Hepatocyte (in vitro differentiated cells): Measurements from ENCODE around the gene MCAT.
"Not testable (repeated sequence)": the region's sequence is repeated elsewhere in the genome, so short reads cannot be mapped to it uniquely, and the experiment has no call there.

Experiments
- EZH2 ChIP-seq: fragments of 200-600 bp; sonication (generic); IDR thresholded peaks from 2 replicates; pipeline ENCODE4 v1.6.1; 2016; ENCODE audit warnings: antibody characterized with exemption, mild to moderate bottlenecking, borderline replicate concordance
- EZH2phosphoT487 ChIP-seq: fragments of 200-600 bp; sonication (generic); IDR thresholded peaks from one replicate; pipeline ENCODE4 v1.6.1; 2018; ENCODE audit warnings: antibody characterized with exemption, mild to moderate bottlenecking, low read depth, moderate library complexity; ENCODE audit not compliant: unreplicated experiment, severe bottlenecking
- TF ChIP-seq, protein P1 (sequence below): fragments of 200-600 bp; sonication (generic); IDR thresholded peaks from 2 replicates; pipeline ENCODE4 v1.5.1; 2016; ENCODE audit warnings: antibody characterized with exemption, mild to moderate bottlenecking; ENCODE audit not compliant: poor library complexity

DNA sequence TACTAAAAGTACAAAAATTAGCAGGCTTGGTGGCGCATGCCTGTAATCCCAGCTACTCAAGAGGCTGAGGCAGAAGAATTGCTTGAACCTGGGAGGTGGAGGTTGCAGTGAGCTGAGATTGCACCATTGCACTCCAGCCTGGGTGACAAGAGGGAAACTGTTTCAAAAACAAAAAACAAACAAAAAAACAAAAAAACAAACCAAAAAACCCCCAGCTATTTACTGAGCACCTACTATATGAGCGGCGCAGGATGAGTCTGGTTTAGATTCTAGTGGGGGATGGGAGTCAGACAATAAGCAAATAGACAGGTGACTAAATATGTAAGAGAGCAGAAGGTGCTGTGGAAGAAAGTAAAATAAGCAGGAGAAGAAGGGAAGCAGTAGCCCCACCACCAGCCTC lies 38.2 kb downstream of the MCAT start:
- TF ChIP-seq, protein P1, sequence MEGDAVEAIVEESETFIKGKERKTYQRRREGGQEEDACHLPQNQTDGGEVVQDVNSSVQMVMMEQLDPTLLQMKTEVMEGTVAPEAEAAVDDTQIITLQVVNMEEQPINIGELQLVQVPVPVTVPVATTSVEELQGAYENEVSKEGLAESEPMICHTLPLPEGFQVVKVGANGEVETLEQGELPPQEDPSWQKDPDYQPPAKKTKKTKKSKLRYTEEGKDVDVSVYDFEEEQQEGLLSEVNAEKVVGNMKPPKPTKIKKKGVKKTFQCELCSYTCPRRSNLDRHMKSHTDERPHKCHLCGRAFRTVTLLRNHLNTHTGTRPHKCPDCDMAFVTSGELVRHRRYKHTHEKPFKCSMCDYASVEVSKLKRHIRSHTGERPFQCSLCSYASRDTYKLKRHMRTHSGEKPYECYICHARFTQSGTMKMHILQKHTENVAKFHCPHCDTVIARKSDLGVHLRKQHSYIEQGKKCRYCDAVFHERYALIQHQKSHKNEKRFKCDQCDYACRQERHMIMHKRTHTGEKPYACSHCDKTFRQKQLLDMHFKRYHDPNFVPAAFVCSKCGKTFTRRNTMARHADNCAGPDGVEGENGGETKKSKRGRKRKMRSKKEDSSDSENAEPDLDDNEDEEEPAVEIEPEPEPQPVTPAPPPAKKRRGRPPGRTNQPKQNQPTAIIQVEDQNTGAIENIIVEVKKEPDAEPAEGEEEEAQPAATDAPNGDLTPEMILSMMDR = not testable (repeated sequence)
- not testable (repeated sequence) for TF ChIP-seq EZH2, EZH2phosphoT487
